Measurements from ENCODE around the gene CYFIP1.

The CYFIP1 gene

DNA sequence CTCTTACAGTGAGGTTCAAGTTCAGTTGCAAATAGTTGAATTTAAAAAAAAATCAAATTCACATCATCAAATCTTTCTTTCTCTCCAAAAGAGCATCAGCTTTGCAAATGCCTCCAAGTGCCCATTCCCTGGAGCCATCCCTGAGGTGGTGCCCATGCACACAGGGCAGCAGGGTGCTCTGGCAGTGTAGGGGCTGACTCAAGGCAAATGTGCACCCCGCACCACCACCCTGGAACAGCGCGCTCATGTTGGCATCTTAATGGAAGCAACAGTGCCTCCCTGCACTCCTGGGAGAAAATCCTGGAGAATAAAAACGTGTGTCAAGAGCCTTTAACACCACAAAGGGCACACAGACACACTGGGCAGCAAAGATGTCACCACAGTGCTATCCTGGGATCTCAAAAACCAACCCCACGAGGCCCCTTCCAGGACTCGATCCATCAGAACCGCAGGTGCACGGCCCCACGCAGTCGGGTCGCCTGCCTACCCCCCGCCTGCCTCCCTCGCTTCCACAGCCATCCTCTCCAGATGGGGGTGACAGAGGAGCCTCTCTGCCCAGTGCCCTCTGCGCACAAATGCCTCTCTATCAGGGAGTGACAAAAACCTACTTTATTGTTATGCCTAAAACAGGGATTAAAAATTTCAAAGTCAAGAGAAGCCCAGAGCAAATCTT, 90.9 kb downstream of the CYFIP1 start:
- TF ChIP-seq, protein P1, sequence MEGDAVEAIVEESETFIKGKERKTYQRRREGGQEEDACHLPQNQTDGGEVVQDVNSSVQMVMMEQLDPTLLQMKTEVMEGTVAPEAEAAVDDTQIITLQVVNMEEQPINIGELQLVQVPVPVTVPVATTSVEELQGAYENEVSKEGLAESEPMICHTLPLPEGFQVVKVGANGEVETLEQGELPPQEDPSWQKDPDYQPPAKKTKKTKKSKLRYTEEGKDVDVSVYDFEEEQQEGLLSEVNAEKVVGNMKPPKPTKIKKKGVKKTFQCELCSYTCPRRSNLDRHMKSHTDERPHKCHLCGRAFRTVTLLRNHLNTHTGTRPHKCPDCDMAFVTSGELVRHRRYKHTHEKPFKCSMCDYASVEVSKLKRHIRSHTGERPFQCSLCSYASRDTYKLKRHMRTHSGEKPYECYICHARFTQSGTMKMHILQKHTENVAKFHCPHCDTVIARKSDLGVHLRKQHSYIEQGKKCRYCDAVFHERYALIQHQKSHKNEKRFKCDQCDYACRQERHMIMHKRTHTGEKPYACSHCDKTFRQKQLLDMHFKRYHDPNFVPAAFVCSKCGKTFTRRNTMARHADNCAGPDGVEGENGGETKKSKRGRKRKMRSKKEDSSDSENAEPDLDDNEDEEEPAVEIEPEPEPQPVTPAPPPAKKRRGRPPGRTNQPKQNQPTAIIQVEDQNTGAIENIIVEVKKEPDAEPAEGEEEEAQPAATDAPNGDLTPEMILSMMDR (IDR thresholded peaks at IDR 0.05; ENCODE audit: borderline replicate concordance, insufficient read depth, low read depth, low read length) = no peak
- no peak overlapping the region for H3K4me3 ChIP-seq (ENCODE audit: low read depth, low read length)

DNA sequence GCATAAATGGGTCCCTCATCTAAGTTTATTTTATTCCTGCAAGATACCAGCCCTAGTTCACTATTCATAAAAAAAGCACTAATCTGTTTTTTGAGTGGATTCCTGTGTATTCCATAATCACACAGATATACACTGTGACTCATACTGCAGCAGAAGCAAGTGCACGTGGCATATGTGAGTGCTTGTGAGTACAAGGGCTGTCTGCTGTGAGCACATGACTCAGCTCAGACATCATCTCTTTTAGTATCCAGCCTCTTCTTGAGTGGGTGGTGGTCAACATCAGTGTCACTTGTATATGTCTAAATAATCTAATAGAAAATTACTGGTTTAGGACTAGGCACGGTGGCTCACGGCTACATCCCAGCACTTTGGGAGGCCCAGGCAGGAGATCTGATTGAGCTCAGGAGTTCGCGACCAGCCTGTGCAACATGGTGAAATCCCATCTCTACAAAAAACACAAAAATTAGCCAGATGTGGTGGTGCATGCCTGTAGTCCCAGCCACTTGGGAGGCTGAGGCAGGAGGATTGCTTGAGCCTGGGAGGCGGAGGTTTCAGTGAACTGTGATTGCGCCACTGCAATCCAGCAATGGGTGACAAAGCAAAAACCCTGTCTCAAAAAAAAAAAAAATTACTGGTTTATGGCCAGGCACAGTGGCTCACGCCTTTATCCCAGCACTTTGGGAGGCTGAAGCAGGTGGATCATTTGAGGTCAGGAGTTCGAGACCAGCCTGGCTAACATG, 91.9 kb downstream of the CYFIP1 start:
- H3K4me3 ChIP-seq (ENCODE audit: low read depth, low read length) = no peak overlapping the region
- TF ChIP-seq, protein P1 (IDR thresholded peaks at IDR 0.05; ENCODE audit: borderline replicate concordance, insufficient read depth, low read depth, low read length) = no peak

GRCh38 chr15:22887157-22887951, 92.8 kb downstream of the CYFIP1 start:
- TF ChIP-seq, protein P1 (IDR thresholded peaks at IDR 0.05; ENCODE audit: borderline replicate concordance, insufficient read depth, low read depth, low read length) = no peak
- no peak overlapping the region for H3K4me3 ChIP-seq (ENCODE audit: low read depth, low read length)

GRCh38 chr15:22885120-22885519, 95.0 kb downstream of the CYFIP1 start:
- TF ChIP-seq, protein P1 (IDR thresholded peaks at IDR 0.05; ENCODE audit: borderline replicate concordance, insufficient read depth, low read depth, low read length) = no peak

GRCh38 chr15:22884344-22884743, 95.8 kb downstream of the CYFIP1 start:
- H3K4me3 ChIP-seq (ENCODE audit: low read depth, low read length) = no peak overlapping the region
- TF ChIP-seq, protein P1 (IDR thresholded peaks at IDR 0.05; ENCODE audit: borderline replicate concordance, insufficient read depth, low read depth, low read length) = peak; percentile 36; the same call in 1 of the 2 replicates

More at GRCh38 chr15:22885120-22885519, 95.0 kb downstream of the CYFIP1 start:
- H3K4me3 ChIP-seq (ENCODE audit: low read depth, low read length) = no peak overlapping the region

- no peak overlapping the region for H3K4me3 ChIP-seq (ENCODE audit: low read depth, low read length)
- TF ChIP-seq, protein P1 (IDR thresholded peaks at IDR 0.05; ENCODE audit: borderline replicate concordance, insufficient read depth, low read depth, low read length) = no peak
Measured at GRCh38 chr15:22883196-22883595, 97.0 kb downstream of the CYFIP1 start.
